ENCODE data around the gene CDCA4. TPM values are rescaled to one million over a fixed set of nuclear protein-coding genes. Genes with fewer than 3 reads are reported as not detected.
A peak's percentile ranks its signal among the peaks of the same experiment; 100 is the strongest.

Gene CDCA4
- total and polyA plus RNA-seq, 2 experiments from 2014 or later, result 24.0 to 27.5 TPM

DNA sequence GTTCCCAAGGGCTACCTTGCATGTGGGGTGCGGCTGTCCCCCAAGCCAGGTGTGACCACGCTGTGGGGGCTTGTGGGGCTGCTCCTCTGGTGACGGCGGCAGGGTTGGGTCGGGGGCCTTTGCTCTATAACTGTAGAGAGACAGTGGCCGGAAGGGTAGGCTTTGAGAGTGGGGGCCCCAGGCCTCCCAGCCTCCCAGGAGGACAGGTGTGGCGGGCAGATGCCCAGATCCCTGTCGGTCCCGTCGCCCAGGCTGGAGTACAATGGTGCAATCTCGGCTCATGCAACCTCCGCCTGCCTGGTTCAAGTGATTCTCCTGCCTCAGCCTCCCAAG is 47.1 kb upstream of the CDCA4 start:
- H3K27ac ChIP-seq, result no peak overlapping the region
- no peaks in the 10 kb centered on the region for H4K20me1 ChIP-seq (ENCODE audit: insufficient read depth)
- H2AFZ ChIP-seq, result no peak overlapping the region
- no peak for DNase-seq
- WGBS, 2 experiments (ENCODE audit: low coverage in 1 of 2, low lambda C conversion rate in 2 of 2, missing lambda C conversion rate in 2 of 2), result 97 to 98% methylated on average over 12 of the region's 12 CpGs
- H3K36me3 ChIP-seq (ENCODE audit: low read depth), result no peaks in the 10 kb centered on the region
- in situ Hi-C loops (cut with MboI), result no loop called here
- H3K79me2 ChIP-seq (ENCODE audit: insufficient read depth), result no peaks in the 10 kb centered on the region
- TF ChIP-seq EZH2 (IDR thresholded peaks at IDR 0.05; ENCODE audit: insufficient read depth, poor library complexity, severe bottlenecking), result no peak
- no peak for TF ChIP-seq EZH2phosphoT487 (IDR thresholded peaks at IDR 0.05; ENCODE audit: insufficient read depth, low read depth)
- no peak overlapping the region for H3K4me2 ChIP-seq (ENCODE audit: unreplicated experiment)
- H3K9me3 ChIP-seq (ENCODE audit: low read depth), result no peaks in the 10 kb centered on the region
- no peaks in the 10 kb centered on the region for H3F3A ChIP-seq (ENCODE audit: insufficient read depth)
- no peak overlapping the region for H3K9ac ChIP-seq
- H3K9me2 ChIP-seq (ENCODE audit: insufficient read depth), result no peaks in the 10 kb centered on the region
- H3K4me3 ChIP-seq, result no peak overlapping the region
- H3K4me1 ChIP-seq (ENCODE audit: insufficient read depth), result peaks cover 11% of the 10 kb centered on the region
- H3K27me3 ChIP-seq (replicated peaks; ENCODE audit: insufficient read depth), result no peaks in the 10 kb centered on the region

DNA sequence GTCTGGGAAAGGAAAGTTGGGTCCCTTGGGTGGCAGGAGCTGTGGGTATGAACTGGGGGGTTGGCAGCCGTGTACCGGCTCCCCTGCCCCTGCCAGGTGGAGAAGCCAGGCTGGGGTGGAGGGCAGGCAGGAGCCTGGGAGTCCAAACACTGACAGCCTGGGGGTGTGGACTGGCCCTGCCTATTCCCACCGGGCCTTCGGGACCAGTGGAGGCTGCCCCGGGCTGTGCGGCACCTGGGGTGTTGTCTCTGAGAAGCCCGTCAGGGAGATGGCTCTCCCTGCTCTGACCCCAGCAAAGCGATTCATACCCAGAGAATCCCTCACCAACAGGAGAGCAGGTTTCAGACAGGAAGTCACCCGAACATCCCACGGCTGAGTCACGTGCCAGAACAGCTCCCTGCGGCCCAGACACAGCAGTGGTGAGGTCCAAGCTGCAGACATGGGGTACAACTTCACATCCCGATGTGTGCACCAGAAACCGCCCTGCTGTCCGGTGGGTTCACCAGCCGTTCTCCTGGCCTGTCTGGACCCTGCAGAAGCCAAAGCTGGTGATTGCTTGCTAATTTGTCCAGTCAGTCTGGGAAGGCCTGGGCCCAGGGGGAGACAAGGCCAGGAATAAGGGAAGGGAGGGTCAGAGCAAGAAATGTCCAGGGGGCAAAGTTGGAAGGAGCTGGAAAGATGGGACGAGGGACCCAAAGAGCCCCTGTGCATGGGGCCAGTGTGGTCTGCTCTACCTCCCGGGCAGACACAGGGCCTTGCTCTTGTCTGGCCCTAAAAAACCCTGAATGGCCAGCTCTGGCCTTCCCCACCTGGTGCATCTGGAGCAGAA is 46.5 kb upstream of the CDCA4 start:
- Histone ChIP-seq H3K27me3 (replicated peaks; ENCODE audit: insufficient read depth) (no peaks in the 10 kb centered on the region), H3K4me2 (ENCODE audit: unreplicated experiment) (no peak overlapping the region), H3K4me1 (ENCODE audit: insufficient read depth) (peaks cover 11% of the 10 kb centered on the region), H4K20me1 (ENCODE audit: insufficient read depth) (no peaks in the 10 kb centered on the region), H3K9ac (no peak overlapping the region), H3K79me2 (ENCODE audit: insufficient read depth) (no peaks in the 10 kb centered on the region), H3K36me3 (ENCODE audit: low read depth) (no peaks in the 10 kb centered on the region), H3K9me2 (ENCODE audit: insufficient read depth) (no peaks in the 10 kb centered on the region), H3K27ac (no peak overlapping the region), H3F3A (ENCODE audit: insufficient read depth) (no peaks in the 10 kb centered on the region), H3K4me3 (no peak overlapping the region), H2AFZ (no peak overlapping the region), H3K9me3 (ENCODE audit: low read depth) (no peaks in the 10 kb centered on the region)
- DNase-seq, result peak; percentile 67
- no peak for TF ChIP-seq EZH2 (IDR thresholded peaks at IDR 0.05; ENCODE audit: insufficient read depth, poor library complexity, severe bottlenecking)
- no peak for TF ChIP-seq EZH2phosphoT487 (IDR thresholded peaks at IDR 0.05; ENCODE audit: insufficient read depth, low read depth)
- in situ Hi-C loops (cut with MboI), result no loop called here
- 63 to 65% methylated on average over 17 to 18 of the region's 18 CpGs for WGBS, 2 experiments (ENCODE audit: low coverage in 1 of 2, low lambda C conversion rate in 2 of 2, missing lambda C conversion rate in 2 of 2)

DNA sequence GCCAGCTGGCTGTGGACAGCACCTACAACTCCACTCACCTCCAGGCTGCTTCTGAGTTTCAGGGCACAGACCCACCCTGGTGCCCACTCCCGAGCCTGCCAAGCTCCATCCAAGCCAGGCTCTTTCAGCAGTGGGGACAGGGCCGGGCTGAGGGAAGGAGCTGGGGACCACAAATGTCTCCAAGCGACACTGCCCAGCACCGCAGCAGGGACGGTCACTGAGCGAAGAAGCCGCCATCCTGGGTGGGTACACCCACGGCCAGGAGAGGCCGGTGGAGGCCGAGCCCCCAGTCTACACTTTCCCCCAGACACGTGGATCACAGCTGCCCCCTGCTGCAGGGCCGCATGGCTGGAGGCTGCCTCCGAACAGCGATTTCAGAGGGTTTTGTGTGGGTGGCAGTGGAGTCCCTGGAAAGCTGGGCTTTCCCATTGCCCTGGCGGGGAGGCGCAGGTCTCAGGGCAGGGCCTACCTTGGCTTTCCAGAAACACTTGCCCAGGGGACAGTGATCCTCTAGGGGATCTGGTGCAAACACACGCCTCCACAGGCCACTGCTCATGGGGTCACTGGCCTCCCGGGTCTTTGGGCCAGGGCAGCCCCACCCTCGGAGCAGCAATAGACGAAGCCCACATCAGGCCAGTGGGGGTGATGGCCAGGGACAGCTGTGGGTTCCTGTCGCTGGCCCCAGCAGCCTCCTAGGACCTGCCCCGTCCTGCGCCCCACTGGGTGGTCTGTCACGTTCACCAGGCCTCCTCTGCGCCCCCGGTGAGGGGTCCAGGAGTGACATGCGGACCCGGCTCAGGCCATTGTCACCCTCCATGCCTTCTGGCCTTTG is 45.6 kb upstream of the CDCA4 start:
- no peak for DNase-seq
- in situ Hi-C loops (cut with MboI), result no loop called here
- Histone ChIP-seq H3K79me2 (ENCODE audit: insufficient read depth) (no peaks in the 10 kb centered on the region), H3K4me1 (ENCODE audit: insufficient read depth) (peaks cover 11% of the 10 kb centered on the region), H3K4me2 (ENCODE audit: unreplicated experiment) (no peak overlapping the region), H3K36me3 (ENCODE audit: low read depth) (no peaks in the 10 kb centered on the region), H3K27me3 (replicated peaks; ENCODE audit: insufficient read depth) (no peaks in the 10 kb centered on the region), H3K9me3 (ENCODE audit: low read depth) (no peaks in the 10 kb centered on the region), H2AFZ (no peak overlapping the region), H3K4me3 (no peak overlapping the region), H3K27ac (no peak overlapping the region), H3K9me2 (ENCODE audit: insufficient read depth) (no peaks in the 10 kb centered on the region), H3K9ac (no peak overlapping the region), H3F3A (ENCODE audit: insufficient read depth) (no peaks in the 10 kb centered on the region), H4K20me1 (ENCODE audit: insufficient read depth) (no peaks in the 10 kb centered on the region)
- WGBS, 2 experiments (ENCODE audit: low coverage in 1 of 2, low lambda C conversion rate in 2 of 2, missing lambda C conversion rate in 2 of 2), result 89% methylated on average over 24 to 27 of the region's 28 CpGs
- TF ChIP-seq EZH2 (IDR thresholded peaks at IDR 0.05; ENCODE audit: insufficient read depth, poor library complexity, severe bottlenecking) (no peak), EZH2phosphoT487 (IDR thresholded peaks at IDR 0.05; ENCODE audit: insufficient read depth, low read depth) (no peak)

DNA sequence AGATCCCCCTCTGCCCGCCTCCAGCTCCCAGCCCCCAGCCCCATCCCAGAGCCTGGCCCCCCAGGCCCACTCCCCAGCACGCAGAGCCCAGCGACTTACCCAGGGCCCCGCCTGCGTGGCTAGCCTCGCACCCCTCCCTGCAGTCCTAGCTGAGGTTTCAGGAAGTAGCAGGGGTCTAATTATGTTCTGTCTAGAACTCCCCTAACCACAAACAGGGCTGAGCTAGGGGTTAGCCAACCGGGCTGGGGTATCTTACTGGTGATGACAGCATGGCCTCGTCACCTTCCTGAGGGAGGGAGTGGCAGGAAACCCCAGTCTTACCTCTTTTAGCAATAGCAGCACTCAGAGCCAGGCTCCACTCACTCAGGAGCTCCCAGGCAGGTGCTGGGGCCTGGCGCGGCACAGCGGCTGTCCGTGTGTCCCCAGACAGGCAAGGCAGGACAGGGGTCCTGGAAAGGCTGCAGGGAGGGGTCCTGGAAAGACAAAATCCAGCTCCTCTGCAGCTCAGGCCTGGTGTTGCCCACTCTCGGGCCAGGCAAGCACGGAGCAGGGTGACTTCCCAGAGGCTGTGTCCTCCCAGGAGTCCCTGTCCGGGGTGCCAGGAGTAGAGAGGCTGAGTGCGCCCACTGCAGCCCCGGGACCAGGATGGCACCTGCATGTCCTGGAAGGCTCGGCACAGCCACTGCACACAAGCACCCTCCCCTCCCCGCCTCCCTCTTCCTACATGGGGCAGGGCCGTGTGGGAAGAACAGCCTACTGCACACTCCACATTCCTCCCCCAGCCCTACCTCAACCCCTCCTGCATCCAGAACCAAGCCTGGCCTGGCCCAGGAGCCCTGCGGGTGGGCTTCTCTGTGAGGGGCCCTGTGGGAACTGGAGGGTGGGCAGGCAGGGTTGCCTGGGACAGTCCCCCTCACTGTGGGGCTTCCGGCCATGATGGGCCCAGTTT is 44.7 kb upstream of the CDCA4 start, which contains the start of gene GPR132:
TSS of gene GPR132 (minus strand) at position 151 of the 949 bp plus-strand sequence. CDS start 10,010 bp downstream, outside the sequence.
- no peak within 1 kb of the TSS for H3K27ac ChIP-seq
- in situ Hi-C loops (cut with MboI), result no loop called here
- no peak within 1 kb of the TSS for H3K4me2 ChIP-seq (ENCODE audit: unreplicated experiment)
- H3F3A ChIP-seq (ENCODE audit: insufficient read depth), result no peaks in the 10 kb centered on the region
- TF ChIP-seq EZH2 (IDR thresholded peaks at IDR 0.05; ENCODE audit: insufficient read depth, poor library complexity, severe bottlenecking) (no peak), EZH2phosphoT487 (IDR thresholded peaks at IDR 0.05; ENCODE audit: insufficient read depth, low read depth) (no peak)
- H3K9me3 ChIP-seq (ENCODE audit: low read depth), result no peaks in the 10 kb centered on the region
- H4K20me1 ChIP-seq (ENCODE audit: insufficient read depth), result no peaks in the 10 kb centered on the region
- H3K9ac ChIP-seq, result no peak within 1 kb of the TSS
- WGBS, 2 experiments (ENCODE audit: low coverage in 1 of 2, low lambda C conversion rate in 2 of 2, missing lambda C conversion rate in 2 of 2), result 74% methylated on average over 21 of the region's 22 CpGs
- H3K27me3 ChIP-seq (replicated peaks; ENCODE audit: insufficient read depth), result no peaks in the 10 kb centered on the region
- H3K36me3 ChIP-seq (ENCODE audit: low read depth), result no peaks in the 10 kb centered on the region
- no peak for DNase-seq
- peaks cover 5% of the 10 kb centered on the region for H3K4me1 ChIP-seq (ENCODE audit: insufficient read depth)
- no peak within 1 kb of the TSS for H2AFZ ChIP-seq
- no peaks in the 10 kb centered on the region for H3K9me2 ChIP-seq (ENCODE audit: insufficient read depth)
- no peaks in the 10 kb centered on the region for H3K79me2 ChIP-seq (ENCODE audit: insufficient read depth)
- no peak within 1 kb of the TSS for H3K4me3 ChIP-seq
